HUES48 (cell line): ENCODE measurements around the gene DNAJC22.
"Not testable (repeated sequence)": the region's sequence is repeated elsewhere in the genome, so short reads cannot be mapped to it uniquely, and the experiment has no call there.

Experiments used
- H3K27ac ChIP-seq: one replicate; pipeline ENCODE4 v1.7.0; 2013; ENCODE audit warnings: low read depth, low read length, inconsistent platforms
- H3K27me3 ChIP-seq: 2 replicates; pipeline ENCODE4 v1.6.1; 2013; ENCODE audit warnings: mild to moderate bottlenecking, low read length; ENCODE audit not compliant: control insufficient read depth, insufficient read depth
- H3K36me3 ChIP-seq: 2 replicates; pipeline ENCODE4 v1.6.1; 2013; ENCODE audit warnings: low read length; ENCODE audit not compliant: control insufficient read depth, insufficient read depth
- H3K4me1 ChIP-seq: 2 replicates; pipeline ENCODE4 v1.6.1; 2013; ENCODE audit warnings: mild to moderate bottlenecking, low read length; ENCODE audit not compliant: control insufficient read depth, insufficient read depth
- H3K4me3 ChIP-seq: 2 replicates; pipeline ENCODE4 v1.5.1; 2013; ENCODE audit warnings: mild to moderate bottlenecking, low read depth, low read length
- H3K9ac ChIP-seq: 2 replicates; pipeline ENCODE4 v1.6.1; 2013; ENCODE audit warnings: mild to moderate bottlenecking, low read depth, low read length, moderate library complexity
- H3K9me3 ChIP-seq: 2 replicates; pipeline ENCODE4 v1.6.1; 2013; ENCODE audit warnings: low read length; ENCODE audit not compliant: control insufficient read depth, insufficient read depth

DNAJC22 gene

DNA sequence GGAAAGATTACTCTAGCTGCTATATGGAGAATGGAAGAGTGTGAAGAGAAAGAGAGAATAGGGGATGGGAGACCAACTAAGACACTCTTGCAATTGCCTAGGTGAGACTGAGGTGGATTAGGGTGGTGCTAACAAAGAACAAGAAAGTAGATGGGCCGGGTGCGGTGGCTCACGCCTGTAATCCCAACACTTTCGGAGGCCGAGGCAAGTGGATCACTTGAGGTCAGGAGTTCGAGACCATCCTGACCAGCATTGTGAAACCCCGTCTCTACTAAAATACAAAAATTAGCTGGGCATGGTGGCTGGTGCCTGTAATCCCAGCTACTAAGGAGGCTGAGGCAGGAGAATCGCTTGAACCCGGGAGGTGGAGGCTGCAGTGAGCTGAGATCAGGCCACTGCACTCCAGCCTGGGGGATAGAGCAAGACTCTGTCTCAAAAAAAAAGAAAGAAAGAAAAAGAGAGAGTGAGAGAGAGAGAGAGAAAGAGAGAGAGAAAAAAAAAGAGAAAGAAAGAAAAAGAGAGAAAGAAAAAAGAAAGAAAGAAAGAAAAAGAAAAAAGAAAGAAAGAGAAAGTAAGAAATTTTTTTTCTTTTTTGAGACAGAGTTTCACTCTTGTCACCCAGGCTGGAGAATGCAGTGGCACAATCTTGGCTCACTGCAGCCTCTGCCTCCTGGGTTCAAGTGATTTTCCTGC is 26.1 kb upstream of the DNAJC22 start:
- not testable (repeated sequence) for H3K36me3 ChIP-seq, H3K27me3 ChIP-seq, H3K9ac ChIP-seq, H3K27ac ChIP-seq, H3K4me3 ChIP-seq, H3K9me3 ChIP-seq
- H3K4me1 ChIP-seq: peaks cover 11% of the 10 kb centered on the region; the same call in 1 of the 2 replicates

- Histone ChIP-seq H3K4me1 (peaks cover 11% of the 10 kb centered on the region; the same call in 1 of the 2 replicates), H3K9me3 (no peaks in the 10 kb centered on the region), H3K9ac (peak overlapping the region; percentile 69), H3K4me3 (peak overlapping the region; percentile 91), H3K36me3 (peaks cover 25% of the 10 kb centered on the region), H3K27ac (peak overlapping the region; percentile 78), H3K27me3 (no peaks in the 10 kb centered on the region)
Observed at GRCh38 chr12:49322367-49322707, 24.4 kb upstream of the DNAJC22 start.

DNA sequence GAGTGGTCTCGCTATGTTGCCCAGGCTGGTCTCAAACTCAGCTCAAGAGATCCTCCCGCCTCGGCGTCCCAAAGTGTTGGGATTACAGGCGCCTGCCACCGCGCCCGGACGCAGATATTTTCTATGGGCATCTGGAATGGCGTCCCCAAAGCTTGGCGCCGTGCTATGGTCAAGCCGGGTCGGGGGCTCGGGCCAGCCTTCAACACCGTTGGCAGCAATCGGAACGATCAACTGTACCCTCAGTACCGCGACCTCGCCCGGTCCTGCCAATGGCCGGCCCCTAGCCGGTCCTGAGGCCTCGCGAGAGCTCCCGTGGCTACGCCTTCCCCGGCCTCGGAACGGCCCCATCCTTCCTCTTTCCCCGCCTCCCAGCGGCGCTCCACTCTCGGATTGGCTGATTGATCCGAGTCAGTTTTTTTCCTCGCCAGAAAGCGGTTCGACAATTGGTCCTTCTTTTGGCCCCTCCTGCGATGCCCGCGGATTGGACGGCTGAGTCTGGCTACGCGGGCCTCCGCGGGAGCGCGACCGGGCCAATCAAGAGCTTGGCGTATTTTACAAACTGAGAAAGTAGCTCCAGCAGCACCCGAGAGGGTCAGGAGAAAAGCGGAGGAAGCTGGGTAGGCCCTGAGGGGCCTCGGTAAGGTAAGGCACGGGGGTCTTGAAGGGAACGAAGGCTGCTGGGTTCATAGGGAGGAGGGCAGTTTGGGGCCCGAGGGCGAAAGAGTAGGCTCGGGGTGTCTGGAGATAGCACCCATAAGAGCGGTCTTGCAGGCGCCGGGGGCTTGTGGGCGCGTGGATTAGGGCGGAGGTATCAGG is 23.8 kb upstream of the DNAJC22 start, which contains the start of gene TROAP:
TROAP (plus strand) TSS at position 548 of the 816 bp plus-strand sequence. CDS start 354 bp downstream, outside the sequence.
- Histone ChIP-seq H3K4me3 (peak within 1 kb of the TSS; percentile 91), H3K4me1 (peaks cover 11% of the 10 kb centered on the region; the same call in 1 of the 2 replicates), H3K9ac (peak within 1 kb of the TSS; percentile 74), H3K36me3 (peaks cover 31% of the 10 kb centered on the region), H3K27ac (peak within 1 kb of the TSS; percentile 78), H3K27me3 (no peaks in the 10 kb centered on the region), H3K9me3 (no peaks in the 10 kb centered on the region)

DNA sequence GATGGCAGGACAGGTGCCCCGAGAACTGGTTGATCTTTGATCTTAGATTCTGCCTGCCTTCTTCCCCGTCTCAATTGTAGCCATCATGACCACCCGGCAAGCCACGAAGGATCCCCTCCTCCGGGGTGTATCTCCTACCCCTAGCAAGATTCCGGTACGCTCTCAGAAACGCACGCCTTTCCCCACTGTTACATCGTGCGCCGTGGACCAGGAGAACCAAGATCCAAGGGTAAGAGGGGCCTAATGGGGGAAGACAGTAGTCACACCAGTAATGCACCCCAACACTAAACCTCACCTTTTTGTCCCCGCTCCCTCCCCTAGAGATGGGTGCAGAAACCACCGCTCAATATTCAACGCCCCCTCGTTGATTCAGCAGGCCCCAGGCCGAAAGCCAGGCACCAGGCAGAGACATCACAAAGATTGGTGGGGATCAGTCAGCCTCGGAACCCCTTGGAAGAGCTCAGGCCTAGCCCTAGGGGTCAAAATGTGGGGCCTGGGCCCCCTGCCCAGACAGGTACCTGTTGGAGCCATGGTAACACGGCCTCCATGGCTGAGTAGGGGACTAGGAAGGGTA is 23.1 kb upstream of the DNAJC22 start:
- H3K9me3 ChIP-seq: no peaks in the 10 kb centered on the region
- H3K27ac ChIP-seq: peak overlapping the region; percentile 78
- H3K4me3 ChIP-seq: peak overlapping the region; percentile 91
- H3K36me3 ChIP-seq: peaks cover 31% of the 10 kb centered on the region
- peak overlapping the region; percentile 74 for H3K9ac ChIP-seq
- H3K4me1 ChIP-seq: peaks cover 11% of the 10 kb centered on the region; the same call in 1 of the 2 replicates
- no peaks in the 10 kb centered on the region for H3K27me3 ChIP-seq

DNA sequence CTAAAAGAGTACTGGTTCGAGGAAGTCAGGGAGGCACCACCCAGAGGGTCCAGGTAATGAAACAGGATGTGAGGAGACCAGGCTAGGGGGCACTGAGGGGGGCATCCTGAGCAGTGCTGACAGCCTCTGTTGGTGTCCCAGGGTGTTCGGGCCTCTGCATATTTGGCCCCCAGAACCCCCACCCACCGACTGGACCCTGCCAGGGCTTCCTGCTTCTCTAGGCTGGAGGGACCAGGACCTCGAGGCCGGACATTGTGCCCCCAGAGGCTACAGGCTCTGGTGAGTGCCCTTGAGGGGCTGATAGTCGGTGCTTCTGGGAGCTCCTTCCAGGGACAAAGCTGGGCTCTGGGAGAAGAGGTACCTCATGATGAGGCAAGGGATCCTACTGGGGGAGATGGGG is 21.1 kb upstream of the DNAJC22 start:
- no peaks in the 10 kb centered on the region for H3K27me3 ChIP-seq
- H3K9ac ChIP-seq: no peak overlapping the region
- peaks cover 50% of the 10 kb centered on the region for H3K36me3 ChIP-seq
- no peak overlapping the region for H3K27ac ChIP-seq
- H3K4me1 ChIP-seq: peaks cover 11% of the 10 kb centered on the region; the same call in 1 of the 2 replicates
- no peaks in the 10 kb centered on the region for H3K9me3 ChIP-seq
- no peak overlapping the region for H3K4me3 ChIP-seq

- Histone ChIP-seq H3K9me3 (no peaks in the 10 kb centered on the region), H3K27me3 (peaks cover 7% of the 10 kb centered on the region), H3K9ac (no peak overlapping the region), H3K36me3 (peaks cover 59% of the 10 kb centered on the region), H3K4me1 (peaks cover 5% of the 10 kb centered on the region; the same call in 1 of the 2 replicates), H3K4me3 (no peak overlapping the region), H3K27ac (no peak overlapping the region)
Observed at GRCh38 chr12:49327368-49327767, 19.3 kb upstream of the DNAJC22 start.

DNA sequence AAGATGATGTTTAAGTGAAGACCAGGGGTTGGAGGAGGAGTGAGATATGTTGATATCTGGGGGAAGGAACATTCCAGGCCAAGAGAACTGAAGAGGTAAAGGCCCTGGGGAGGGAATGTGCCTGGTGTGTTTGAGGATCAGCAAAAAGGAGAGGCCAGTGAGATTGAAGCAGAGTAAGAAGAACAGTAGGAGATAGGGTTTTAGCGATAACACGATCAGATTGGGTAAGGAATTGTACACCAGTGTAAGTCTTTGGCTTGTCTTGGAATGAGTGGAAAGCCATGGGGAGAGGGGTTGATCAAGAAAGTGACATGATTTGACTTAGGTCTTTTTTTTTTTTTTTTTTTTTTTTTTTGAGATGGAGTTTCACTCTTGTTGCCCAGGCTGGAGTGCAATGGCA is 18.8 kb upstream of the DNAJC22 start:
- Histone ChIP-seq H3K9me3 (no peaks in the 10 kb centered on the region), H3K36me3 (peaks cover 59% of the 10 kb centered on the region), H3K27me3 (peaks cover 12% of the 10 kb centered on the region), H3K4me1 (peaks cover 8% of the 10 kb centered on the region; the same call in 1 of the 2 replicates), H3K9ac (no peak overlapping the region), H3K27ac (no peak overlapping the region), H3K4me3 (no peak overlapping the region)

DNA sequence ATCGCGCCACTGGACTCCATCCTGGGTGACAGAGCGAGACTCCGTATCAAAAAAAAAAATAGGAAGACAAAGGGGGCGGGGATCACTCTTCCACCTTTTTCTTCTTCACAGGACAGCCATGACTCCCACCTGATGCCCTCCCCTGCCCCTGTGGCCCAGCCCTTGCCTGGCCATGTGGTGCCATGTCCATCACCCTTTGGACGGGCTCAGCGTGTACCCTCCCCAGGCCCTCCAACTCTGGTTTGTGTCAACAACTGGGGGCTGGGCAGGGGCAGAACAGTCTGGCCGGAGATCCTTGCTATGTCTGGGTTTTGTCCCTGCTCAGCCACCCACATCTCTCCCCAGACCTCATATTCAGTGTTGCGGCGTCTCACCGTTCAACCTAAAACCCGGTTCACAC is 17.9 kb upstream of the DNAJC22 start:
- Histone ChIP-seq H3K4me1 (peaks cover 6% of the 10 kb centered on the region; the same call in 1 of the 2 replicates), H3K27ac (no peak overlapping the region), H3K9ac (no peak overlapping the region), H3K27me3 (peaks cover 22% of the 10 kb centered on the region), H3K4me3 (no peak overlapping the region), H3K9me3 (no peaks in the 10 kb centered on the region), H3K36me3 (peaks cover 59% of the 10 kb centered on the region)

DNA sequence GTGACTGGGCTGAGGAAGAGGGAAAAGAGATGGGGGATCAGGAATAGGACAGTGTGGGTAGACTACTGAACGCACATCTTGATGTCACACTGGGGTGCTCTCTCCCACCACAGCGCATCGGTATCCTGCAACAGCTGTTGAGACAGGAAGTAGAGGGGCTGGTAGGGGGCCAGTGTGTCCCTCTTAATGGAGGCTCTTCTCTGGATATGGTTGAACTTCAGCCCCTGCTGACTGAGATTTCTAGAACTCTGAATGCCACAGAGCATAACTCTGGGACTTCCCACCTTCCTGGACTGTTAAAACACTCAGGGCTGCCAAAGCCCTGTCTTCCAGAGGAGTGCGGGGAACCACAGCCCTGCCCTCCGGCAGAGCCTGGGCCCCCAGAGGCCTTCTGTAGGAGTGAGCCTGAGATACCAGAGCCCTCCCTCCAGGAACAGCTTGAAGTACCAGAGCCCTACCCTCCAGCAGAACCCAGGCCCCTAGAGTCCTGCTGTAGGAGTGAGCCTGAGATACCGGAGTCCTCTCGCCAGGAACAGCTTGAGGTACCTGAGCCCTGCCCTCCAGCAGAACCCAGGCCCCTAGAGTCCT is 16.6 kb upstream of the DNAJC22 start:
- Histone ChIP-seq H3K27me3 (peaks cover 35% of the 10 kb centered on the region), H3K27ac (no peak overlapping the region), H3K4me1 (peaks cover 4% of the 10 kb centered on the region; the same call in 1 of the 2 replicates), H3K9ac (no peak overlapping the region), H3K9me3 (no peaks in the 10 kb centered on the region), H3K36me3 (peaks cover 56% of the 10 kb centered on the region), H3K4me3 (no peak overlapping the region)

DNA sequence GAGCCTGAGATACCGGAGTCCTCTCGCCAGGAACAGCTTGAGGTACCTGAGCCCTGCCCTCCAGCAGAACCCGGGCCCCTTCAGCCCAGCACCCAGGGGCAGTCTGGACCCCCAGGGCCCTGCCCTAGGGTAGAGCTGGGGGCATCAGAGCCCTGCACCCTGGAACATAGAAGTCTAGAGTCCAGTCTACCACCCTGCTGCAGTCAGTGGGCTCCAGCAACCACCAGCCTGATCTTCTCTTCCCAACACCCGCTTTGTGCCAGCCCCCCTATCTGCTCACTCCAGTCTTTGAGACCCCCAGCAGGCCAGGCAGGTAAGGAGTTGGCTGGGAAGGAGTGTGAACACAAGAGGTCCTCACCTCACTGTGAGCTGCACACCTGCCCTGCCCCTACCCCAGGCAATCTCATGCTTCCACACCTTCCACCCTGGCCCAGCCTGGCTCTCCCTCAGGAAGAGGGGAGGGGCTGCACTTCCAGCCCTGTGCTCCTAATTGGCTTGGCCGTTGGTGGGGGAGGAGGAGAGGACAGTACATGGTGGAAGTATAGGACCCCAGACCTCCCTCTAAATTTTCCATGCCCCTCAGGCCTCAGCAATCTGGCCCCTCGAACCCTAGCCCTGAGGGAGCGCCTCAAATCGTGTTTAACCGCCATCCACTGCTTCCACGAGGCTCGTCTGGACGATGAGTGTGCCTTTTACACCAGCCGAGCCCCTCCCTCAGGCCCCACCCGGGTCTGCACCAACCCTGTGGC is 15.9 kb upstream of the DNAJC22 start:
- H3K27ac ChIP-seq: no peak overlapping the region
- no peak overlapping the region for H3K4me3 ChIP-seq
- H3K4me1 ChIP-seq: peaks cover 4% of the 10 kb centered on the region; the same call in 1 of the 2 replicates
- no peak overlapping the region for H3K9ac ChIP-seq
- H3K36me3 ChIP-seq: peaks cover 50% of the 10 kb centered on the region
- H3K9me3 ChIP-seq: no peaks in the 10 kb centered on the region
- H3K27me3 ChIP-seq: peaks cover 42% of the 10 kb centered on the region
